OCI-LY3 (cell line): ENCODE measurements around the gene MRTFA.

Source experiments
- CTCF ChIP-seq: fragments of 200-600, 300-600 bp; sonication (generic); IDR thresholded peaks from 2 replicates; pipeline ENCODE4 v1.5.1; 2014; ENCODE audit warnings: antibody characterized with exemption, low read length, low read depth
- EZH2phosphoT487 ChIP-seq: fragments of 200-600 bp; shearing (Covaris generic); IDR thresholded peaks from 2 replicates; pipeline ENCODE4 v1.6.1; 2018; ENCODE audit warnings: antibody characterized with exemption, mixed run types, low read depth

GRCh38 chr22:40405178-40406062, 231.1 kb downstream of the MRTFA start:
- TF ChIP-seq CTCF (no peak), EZH2phosphoT487 (no peak)
